Measurements from ENCODE around the gene KCNC2.

- TF ChIP-seq CTCF (conservative IDR thresholded peaks at IDR 0.05): no peak
- no peak for TF ChIP-seq ZFX (IDR thresholded peaks at IDR 0.05)
Measured at GRCh38 chr12:75121036-75121705, 88.5 kb downstream of the KCNC2 start.
